Sciatic nerve (tissue), 2 donors: ENCODE results near the gene LRRC4C. TPM values are rescaled to one million over a fixed set of nuclear protein-coding genes. Genes with fewer than 3 reads are reported as not detected.
A peak's percentile ranks its signal among the peaks of the same experiment; 100 is the strongest.

Experiments
- ATAC-seq: fragments of 200-7000 bp; cut with Tn5 transposase; one replicate; pipeline ENCODE4 v1.9.1; 2020; ENCODE audit warnings: mild to moderate bottlenecking, moderate library complexity
- DNase-seq: peaks from one replicate; pipeline ENCODE4 v3.0.0-alpha.2; 2020; ENCODE audit warnings: low spot score
- intact Hi-C: fragments of 100-400 bp; cut with DNase I; formaldehyde crosslinking; loops from one replicate; pipeline ENCODE4 v1.14.2; 2022
- total RNA-seq: library from RNA; stranded (reverse); fragmentation: NEBNext Ultra II Directional; extraction: Animal tissue kit (Norgen Biotek cat#: 25700); gene quantifications from one replicate; pipeline ENCODE4 v1.2.1, GENCODE V29; 2021
- donor health status: DM: no; HTN: no; CAD: no.
- donor health status: DM: no; HTN: no; CAD: no.

The LRRC4C gene
- total RNA-seq, 1 donor from 2014 or later: 16.6 TPM

DNA sequence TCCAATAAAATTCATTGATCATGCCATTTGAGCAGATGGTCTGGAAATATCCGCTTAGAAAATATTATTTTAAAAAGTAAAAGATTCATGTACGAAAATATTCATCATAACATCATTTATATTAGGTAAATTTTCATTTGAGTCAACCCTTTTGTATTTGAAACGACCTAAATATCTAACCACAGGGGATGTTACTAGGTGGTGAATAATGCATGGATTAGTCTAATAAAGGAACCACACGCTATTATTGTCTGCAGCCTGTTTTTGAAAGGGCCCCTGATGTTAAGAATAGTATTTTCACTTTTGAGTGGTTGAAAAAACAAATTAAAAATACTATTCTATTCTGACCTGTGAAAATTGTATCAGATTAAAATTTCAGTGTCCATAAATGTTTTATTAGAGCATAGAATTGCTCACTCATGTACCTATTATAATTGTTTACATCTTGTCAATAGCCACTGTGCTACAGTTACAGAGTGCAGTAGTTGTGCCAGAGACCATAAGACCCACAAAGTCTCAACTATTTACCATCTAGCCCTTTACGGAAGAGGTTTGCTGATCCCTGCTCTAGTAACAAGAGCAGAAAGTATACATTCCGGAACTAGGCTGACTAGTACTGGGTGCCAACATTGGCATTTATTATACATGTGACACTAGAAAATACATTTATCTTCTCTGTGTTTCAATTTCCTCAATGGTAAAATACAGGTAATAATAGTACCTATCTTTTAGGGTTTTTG, 176.1 kb downstream of the LRRC4C start:
- intact Hi-C loops: no loop called here
- ATAC-seq: no peak
- no peak for DNase-seq

DNA sequence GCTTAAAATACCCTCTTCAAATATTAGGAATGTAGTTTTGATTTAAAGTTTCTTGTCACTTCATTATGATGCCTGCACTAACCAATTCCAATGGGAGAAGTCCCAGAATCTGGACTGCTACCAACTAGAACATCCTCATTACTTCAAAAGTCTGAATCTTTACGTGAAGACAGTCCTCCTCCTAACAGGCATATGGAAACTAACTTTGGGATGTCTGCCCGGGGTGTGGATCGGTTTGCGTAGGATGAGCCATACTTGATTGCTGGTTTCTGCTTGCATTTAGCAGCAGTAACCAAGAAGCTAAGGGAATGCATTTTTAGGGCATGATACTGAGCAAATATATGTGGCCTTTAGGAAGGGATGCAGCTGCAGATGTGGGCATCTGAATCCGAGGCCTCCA, 177.1 kb downstream of the LRRC4C start:
- DNase-seq (no peak), ATAC-seq (no peak)

DNA sequence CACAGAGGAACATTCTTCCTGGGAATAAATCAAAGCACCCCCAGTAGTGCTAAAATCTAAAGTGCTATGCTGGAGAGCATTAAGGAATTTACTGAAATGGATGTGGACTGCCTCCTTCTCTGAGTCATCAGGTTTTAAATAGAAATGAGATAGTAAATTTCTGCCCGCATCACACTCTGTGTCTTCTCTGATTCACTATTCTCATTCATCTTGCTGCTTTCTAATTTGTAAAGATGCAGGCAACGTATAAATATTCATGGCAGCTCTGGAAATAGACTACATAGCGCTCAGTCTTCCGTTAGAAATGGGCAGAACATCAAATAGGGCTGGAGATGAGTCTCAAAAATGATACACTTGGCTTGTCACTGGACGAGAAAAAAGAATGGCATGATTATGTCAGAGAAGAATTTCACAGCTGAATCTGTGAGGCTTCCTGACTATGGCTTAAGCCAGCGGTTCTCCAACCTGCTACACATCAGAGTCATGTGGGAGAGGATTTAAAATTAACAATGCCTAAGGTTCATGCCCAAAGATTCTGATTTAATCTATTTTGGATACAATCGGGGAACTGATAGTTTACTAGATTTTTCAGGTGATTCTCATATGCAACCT, 178.2 kb downstream of the LRRC4C start:
- ATAC-seq: no peak
- intact Hi-C loops: no loop called here
- DNase-seq: no peak

More for the DNA sequence above, 177.1 kb downstream of the LRRC4C start:
- intact Hi-C loops: no loop called here

DNA sequence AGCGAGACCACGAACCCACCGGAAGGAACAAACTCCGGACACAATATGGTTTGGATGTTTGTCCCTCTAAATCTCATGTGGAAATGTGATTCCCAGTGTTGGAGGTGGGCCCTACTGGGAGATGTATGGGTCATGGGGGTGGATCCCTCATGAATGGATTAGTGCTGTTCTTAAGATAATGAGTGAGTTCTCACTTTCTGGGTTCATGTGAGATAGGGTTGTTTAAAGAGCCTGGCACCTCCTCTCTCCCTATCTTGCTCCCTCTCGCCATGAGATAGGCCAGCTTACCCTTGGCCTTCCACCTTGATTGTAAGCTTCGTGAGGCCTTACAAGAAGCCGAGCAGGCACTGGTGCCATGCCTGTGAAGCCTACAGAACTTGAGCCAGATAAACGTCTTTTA, 184.6 kb downstream of the LRRC4C start:
- DNase-seq (no peak), ATAC-seq (no peak)
- intact Hi-C loops: no loop called here

DNA sequence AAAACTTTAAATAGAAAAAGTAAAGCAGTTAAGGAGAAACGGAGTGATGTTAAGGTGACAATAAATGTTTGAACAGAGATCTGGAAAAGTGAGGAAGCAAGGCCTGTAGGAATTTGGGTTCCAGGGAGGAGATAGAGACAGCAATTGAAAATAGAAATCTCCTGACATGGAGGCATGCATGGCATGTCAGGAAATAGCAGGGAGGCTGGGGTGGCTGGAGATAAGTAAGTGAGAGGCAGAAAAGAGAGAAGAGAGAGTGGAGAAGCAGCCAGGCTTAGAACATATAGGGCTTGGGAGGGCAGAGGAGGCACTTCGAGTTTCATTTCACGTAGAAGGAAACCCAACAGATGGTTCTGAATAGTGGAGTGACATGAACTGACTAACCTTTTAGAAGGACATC, 185.5 kb downstream of the LRRC4C start:
- intact Hi-C loops: no loop called here
- DNase-seq (no peak), ATAC-seq (no peak)

DNA sequence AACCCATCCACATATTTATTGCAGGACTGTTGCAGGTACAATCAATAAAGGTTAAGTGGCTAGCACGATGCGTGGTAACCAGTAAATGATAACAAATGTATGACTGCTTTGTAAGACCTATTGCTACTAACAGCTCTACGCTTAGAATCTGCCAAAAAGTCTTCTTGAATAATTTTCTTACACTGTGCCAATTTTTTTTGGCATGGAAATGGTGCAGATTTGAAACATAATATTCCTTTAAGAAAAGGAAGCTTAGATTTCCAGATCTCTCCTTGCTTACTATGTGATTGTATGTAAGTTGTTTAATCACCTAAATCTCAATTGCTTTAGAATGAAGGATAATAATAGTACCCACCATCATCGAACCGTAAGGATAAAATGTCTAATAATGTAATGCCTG, 192.0 kb downstream of the LRRC4C start:
- ATAC-seq (no peak), DNase-seq (no peak)
- intact Hi-C loops: no loop called here

DNA sequence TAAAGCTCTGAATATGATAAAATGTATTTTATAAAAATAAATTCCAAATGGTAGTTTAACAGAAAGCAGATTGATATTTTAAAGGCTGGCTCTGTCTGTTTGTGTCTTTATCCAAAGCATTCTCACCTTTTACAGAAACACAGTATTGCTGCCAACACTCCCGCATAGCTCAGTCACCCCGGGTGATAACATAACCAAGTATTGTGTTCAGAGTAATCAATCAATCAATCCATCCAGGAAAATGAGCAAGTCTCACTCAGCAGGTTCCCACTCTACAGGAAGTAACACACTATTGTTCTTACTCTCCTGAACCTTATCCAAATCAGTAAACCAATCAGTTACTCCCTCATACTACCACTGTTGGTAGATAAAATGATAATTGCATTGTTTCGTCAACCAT, 203.4 kb downstream of the LRRC4C start:
- no peak for DNase-seq
- ATAC-seq: no peak
- intact Hi-C loops: no loop called here

DNA sequence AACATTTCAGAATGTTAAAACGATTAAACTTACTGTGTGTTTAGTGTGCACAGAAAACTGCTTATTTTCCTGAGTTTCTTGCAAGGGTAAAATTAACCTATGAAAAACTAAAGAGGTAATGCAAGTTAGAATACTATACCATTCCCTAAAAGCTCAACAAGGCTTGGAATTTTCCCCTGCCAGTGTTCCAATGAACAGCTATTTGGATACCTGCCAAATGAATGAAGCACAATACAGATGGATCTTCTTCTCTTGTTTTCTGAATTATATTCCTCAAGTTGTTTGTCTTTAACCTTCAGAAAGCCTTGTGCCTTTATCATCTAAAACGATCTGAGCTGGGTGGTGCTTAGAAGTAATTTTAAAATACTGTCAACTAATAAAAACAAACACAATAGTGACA, 204.5 kb downstream of the LRRC4C start:
- intact Hi-C loops: no loop called here
- DNase-seq: no peak
- no peak for ATAC-seq

DNA sequence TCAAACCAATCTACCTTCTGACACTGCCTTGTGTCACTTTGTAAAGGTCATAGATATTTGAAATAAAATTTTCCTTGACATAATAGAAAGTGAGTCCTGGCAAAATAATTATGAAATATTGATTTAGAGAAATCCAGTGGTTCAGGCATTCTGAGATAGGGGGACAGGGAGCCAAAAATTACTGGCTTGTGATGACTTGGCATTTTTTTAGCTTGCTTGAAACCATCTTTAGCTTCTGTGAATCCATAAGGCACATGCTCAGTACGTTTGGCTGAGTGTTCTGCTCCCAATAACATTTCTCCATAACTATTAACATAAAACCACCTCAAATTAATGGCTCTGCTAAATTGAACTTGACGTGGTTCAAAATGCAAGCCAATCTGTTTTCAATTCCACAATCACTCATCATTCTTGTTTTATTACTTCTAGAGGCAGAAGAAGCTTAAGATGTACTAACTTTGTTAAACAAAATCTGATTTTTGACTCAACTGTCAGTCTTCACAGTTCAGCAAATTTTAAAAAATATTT, 209.0 kb downstream of the LRRC4C start:
- intact Hi-C loops: no loop called here
- ATAC-seq (no peak), DNase-seq (no peak)

DNA sequence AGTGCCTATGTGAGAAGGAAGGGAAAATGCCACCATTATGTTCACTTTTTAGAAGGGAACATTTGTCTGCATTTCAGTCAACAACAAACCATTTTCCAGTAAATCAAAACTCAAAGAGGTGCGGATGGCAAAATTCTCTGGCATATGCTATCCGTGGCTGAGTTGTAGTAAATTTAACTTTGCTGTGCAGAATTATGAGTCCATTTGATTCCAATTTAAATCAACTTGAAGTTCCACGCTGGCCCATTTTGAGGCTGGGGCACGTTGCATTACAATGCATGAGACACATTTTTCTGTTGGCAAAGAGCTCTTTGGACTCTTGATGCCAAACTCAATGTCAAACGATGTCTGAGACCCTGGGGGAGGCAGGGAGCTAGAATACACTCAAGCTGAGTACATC, 211.8 kb downstream of the LRRC4C start:
- intact Hi-C loops: no loop called here
- ATAC-seq: no peak
- DNase-seq: no peak

DNA sequence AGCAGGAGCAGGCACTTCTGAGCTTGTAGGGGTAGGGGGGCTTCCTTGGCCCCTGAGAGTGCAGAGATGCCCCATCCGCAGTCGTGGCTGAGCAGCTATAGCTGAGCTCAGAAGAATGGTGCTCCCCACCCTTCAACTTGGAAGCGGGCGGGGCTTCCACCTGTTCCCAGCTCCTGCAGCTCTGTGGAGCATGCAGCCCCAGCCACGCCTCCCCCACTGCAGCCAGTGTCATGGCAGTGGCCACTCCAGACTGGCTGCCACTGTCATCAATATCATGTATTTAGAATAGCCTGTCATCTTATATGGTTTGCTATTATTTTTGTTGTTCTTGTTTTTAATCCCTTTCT, 213.1 kb downstream of the LRRC4C start:
- DNase-seq (no peak), ATAC-seq (no peak)
- intact Hi-C loops: no loop called here

DNA sequence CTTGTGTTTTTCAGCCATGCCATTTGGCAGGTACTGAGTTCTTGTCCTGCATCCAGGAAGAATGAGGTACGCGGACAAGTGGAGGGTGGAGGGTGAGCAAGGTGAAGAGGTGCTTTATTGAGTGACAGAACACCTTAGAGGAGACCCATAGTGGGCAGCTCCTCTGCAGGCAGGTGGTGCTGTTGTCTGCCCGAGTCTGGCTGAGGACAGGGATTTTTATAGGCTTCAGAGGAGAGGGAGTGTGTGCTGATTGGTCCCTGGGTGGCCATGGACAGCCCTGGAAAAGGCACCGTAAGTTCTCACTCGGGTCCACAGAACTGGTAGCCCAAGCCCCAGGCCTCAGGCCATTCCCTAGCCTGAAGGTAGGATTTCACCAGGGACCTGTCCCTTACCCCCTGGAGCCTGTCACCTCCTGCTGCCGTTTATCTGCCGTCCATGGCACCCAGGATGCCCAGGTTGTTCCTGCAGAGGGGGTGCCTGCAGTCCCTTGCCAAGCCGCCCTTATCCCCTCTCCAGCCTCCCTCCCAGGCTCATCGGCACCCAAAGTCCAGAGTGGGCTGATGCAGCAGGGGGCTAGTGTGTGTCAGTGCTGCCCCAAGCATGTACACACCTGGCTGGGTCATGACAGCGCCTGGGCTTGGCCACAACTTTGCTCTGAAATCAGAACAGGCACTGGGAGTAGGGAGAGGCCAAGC, 213.6 kb downstream of the LRRC4C start:
- intact Hi-C loops: no loop called here
- DNase-seq (no peak), ATAC-seq (peak; percentile 13)

DNA sequence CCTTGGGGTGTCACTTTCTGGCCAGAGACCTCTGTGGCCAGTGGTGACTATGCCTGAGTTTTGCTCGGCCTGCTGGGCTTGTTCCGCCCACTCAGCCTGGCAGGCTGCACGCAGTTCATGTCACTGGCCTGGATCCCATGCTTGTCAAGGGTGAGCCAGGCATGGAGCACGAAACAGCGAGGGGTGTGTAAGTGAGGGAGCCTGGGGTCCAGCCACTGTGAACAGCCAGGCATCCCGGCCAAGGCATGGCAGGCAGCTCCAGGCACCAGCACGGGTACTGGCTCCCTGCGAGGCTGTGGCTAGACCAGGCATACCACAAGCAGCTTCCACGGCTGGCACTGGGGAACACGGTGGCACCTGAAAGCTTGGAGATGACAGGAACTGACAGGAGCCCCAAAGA, 214.3 kb downstream of the LRRC4C start:
- intact Hi-C loops: no loop called here
- ATAC-seq: no peak
- DNase-seq: no peak

DNA sequence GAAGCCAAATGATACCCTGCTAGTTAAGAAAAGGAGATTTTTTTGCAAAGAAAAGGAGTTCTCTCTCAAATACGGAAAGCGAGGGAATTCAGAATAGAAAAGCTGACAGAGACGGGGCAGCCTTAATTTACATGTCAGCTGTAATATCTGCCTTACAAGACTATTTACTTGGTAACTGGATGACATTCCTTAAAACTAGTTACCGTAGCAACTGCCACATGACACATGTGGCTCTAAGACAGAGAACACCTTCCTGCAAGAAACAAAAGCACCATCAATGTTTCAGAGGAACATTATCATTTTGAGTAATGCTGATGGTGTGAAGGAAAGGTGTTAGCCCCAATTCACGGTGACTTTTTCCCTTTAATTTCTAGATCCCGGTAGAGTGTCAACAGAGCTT, 222.1 kb downstream of the LRRC4C start:
- intact Hi-C loops: no loop called here
- ATAC-seq (no peak), DNase-seq (no peak)

DNA sequence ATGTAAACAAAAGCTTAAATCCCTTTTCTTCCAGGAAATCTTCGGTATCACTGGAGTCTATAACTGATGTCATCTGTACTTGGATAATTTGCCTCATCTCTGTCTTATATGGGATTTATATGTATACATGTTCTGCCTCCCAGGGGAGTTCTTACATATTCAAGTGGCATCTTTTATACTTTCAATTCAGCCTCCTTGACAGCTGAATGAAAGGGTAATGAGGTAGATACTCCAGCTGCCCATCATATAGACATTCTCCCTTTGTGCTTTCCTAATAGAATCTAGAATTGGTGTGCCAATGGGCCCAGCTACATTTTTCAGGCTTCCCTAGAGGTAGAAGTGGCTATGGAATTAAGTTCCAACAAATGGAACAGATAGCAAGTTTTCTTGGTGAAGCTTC, 223.8 kb downstream of the LRRC4C start:
- no peak for ATAC-seq
- intact Hi-C loops: no loop called here

DNA sequence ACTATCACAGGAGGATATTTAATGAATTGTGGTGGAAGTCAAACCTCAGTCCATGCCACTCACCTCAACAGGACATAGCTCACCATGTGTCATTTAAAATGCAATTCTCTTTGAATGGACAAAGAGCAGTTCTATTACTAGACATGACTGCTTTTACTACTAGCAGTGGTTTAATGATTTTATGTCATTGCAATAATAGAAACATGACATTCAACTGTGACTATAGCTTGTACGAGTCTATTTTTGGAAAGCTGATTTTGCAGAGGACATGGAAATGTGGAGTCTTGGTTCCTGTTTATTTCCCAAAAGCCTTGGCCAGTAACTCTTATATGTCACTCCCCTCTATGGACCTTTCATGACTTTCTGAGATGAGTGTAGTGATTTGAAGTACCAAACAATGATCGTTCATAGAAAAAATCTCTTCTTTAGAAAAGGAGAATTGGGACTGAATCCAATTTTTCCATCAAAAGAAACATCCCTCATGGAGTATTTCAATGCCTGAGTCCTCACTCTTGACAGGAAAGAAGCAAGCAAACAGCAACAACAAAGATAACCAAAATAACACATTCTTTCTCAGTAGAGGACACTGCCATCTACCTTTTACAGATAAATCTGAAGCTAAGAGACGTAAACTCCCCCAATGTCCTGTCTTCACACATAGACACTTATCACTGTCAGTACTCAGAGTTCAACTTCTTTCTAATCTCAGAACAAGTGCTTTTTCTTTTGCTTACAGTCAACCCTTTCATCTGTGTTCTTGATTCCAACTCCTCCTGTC, 233.4 kb downstream of the LRRC4C start:
- no peak for DNase-seq
- intact Hi-C loops: no loop called here
- ATAC-seq: no peak

More for the DNA sequence above, 223.8 kb downstream of the LRRC4C start:
- no peak for DNase-seq

DNA sequence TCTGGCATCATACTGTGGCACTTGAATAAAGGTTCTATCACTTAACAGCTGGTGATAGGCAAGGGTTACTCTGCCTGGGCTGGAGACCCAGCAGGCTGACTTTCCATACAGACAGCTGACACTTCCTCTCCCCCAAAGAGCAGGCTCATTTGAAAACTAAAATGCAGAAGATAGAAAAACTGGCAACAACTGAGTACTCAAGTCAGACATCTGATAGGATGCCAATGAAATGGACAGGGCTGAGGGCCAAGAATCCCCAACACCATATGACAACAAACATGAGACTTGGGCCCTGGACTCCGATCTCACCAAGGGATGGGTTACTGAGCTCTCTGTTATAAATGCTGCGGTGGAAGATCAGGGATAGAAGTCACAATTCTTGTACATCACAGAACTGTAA, 237.2 kb downstream of the LRRC4C start:
- ATAC-seq (peak; percentile 26), DNase-seq (no peak)
- intact Hi-C loops: no loop called here

DNA sequence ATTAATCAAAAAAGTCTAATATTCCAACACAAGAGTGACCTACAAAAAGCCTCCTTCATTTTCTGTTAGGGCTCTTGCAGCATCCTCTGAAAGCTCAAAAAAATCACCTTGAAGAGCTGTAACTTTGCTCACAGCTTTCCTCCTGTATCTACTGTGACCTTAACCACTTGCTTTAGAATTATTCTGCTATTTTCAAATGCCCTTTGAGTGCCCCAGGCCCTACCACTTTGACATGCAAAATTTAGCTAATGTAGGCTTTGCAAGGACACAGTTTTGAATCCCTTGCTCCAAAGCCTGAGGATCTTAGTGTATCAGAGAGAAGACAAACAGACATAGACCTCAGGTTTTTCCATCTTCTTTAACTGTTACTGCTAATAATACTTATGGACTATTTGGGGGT, 253.1 kb downstream of the LRRC4C start:
- no peak for ATAC-seq
- intact Hi-C loops: loop anchor here (5.0 kb wide), 1 partner anchor 1239 kb away; no protein-coding TSS in a partner anchor

DNA sequence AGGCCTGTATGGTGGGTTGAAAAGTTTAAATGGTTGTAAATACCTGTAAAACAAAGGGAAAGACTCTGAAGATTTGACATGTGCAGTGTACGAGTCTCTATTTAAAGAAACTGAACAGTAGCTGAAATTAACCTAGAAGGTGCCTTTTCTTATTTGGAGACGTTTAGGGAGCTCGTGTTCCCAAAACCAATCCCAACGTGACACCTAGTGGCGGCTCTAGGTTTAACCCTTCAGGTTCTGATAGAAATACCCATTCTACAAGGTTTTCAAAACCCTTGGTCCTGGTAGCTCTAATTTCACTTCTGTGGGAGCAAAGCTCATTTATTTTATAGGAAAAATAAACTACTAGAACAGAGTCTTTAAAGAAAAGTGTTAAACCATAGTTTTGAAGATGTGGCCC, 258.3 kb downstream of the LRRC4C start:
- ATAC-seq: no peak
- DNase-seq: no peak
- intact Hi-C loops: no loop called here

More for the DNA sequence above, 253.1 kb downstream of the LRRC4C start:
- no peak for DNase-seq
